Activated CD4-positive, alpha-beta T cell treated with anti-CD3 and anti-CD28 coated beads, Interleukin-2, amount 50 U/mL, for 16 hours (primary cell): ENCODE data around the gene AP3S1.
"Not testable (repeated sequence)": the region's sequence is repeated elsewhere in the genome, so short reads cannot be mapped to it uniquely, and the experiment has no call there.

Source experiments
- DNase-seq: peaks from one replicate; pipeline ENCODE4 v3.0.0-alpha.2; 2020

Gene AP3S1

DNA sequence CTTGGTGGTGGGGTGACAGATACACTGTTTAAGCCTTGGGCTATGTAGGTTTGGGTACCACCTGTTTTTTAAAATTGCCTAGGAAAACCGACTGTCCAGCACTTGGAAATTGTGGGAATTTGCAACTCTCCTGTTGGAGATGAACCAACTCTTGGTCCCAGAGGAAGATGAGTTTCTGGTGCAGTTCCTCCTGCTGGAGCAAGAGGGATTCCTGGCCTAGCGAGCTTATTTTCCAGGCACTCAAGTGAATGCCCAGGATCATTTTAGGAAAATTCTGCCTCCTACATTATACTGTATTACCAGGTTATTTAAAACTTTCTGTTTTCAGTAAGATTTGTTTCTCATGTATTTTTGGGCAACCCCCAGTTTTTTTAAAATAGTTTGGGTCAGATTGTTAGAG lies 33.7 kb downstream of the AP3S1 start:
- DNase-seq: no peak

GRCh38 chr5:115877342-115877741 lies 35.6 kb downstream of the AP3S1 start:
- DNase-seq: not testable (repeated sequence)

DNA sequence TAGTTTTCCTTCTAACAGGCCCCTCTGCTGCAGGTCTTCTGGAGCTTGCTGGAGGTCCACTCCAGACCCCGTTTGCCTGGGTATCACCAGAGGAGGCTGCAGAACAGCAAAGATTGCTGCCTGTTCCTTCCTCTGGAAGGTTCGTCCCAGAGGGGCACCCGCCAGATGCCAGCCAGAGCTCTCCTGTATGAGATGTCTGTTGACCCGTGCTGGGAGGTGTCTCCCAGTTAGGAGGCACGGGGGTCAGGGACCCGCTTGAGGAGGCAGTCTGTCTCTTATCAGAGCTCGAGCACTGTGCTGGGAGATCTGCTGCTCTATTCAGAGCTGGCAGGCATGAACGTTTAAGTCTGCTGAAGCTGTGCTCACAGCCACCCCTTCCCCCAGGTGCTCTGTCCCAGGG lies 40.7 kb downstream of the AP3S1 start:
- DNase-seq: not testable (repeated sequence)

DNA sequence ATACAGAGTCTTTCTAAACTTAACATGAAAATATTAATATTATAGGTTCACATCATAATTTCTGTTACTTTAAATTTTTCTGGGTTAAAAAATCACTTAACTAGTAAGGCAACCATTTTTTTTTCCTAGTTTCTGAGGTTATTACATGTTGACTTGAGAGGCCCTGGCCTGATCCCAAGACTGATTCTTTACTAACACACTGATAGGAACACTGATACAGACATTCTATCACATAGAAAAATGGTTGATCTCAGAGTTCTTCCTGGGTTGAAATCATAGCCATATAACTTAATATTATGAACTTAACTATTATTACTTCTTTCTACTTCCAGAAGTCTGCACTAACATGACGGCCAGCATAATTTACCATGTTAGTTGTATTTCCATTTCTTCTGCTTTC lies 43.0 kb downstream of the AP3S1 start:
- DNase-seq: no peak

DNA sequence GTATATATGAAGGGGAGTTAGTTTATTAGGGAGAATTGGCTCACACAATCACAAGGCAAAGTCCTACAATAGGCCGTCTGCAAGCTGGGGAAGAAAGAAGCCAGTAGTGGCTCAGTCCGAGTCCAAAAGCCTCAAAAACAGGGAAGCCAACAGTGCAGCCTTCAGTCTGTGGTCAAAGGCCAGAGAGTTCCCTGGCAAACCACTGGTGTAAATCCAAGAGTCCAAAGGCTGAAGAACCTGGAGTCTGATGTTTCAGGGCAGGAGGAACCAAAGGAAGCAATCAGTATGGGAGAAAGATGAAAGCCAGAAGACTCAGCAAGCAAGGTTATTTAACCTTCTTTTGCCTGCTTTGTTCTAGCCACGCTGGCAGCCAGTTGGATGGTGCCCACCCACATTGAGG lies 43.5 kb downstream of the AP3S1 start:
- DNase-seq: not testable (repeated sequence)

GRCh38 chr5:115888027-115888426 lies 46.3 kb downstream of the AP3S1 start:
- no peak for DNase-seq

DNA sequence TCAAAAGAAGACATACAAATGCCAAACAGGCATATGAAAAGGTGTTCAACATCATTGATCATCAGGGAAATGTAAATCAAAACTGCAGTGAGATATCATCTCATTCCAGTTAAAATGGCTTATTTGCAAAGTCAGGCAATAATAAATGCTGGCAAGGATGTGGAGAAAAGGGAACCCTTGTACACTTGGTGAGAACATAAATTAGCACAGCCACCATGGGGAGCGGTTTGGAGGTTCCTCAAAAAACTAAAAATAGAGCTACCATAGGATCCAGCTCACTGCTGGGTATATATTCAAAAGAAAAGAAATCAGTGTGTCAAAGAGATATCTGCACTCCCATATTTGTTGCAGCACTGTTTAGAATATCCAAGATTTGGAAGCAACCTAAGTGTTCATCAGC lies 50.3 kb downstream of the AP3S1 start:
- no peak for DNase-seq

DNA sequence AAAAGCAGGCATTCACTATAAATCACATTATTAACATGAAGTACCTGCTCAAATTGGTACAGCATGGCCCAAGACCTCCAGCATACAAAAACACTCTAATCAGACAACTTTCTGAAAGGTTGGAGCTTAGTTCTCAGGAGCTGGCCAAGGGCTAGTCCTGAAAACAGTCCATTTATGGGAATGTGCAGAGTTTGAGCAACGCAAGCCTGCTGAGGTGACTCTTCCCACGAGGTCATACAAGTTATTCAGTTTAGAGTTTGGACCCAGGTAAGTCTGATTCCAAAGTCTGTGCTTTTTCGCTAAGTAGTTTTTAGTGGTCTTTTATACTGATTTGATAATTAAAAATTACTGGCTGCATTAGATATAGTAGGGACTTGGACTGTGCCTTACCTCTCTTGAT lies 52.6 kb downstream of the AP3S1 start:
- no peak for DNase-seq

- DNase-seq: no peak
These were observed 54.1 kb downstream of the AP3S1 start for GRCh38 chr5:115895821-115896220.

GRCh38 chr5:115898656-115899055 lies 56.9 kb downstream of the AP3S1 start:
- DNase-seq: no peak

GRCh38 chr5:115907177-115907576 lies 65.4 kb downstream of the AP3S1 start:
- DNase-seq: no peak

DNA sequence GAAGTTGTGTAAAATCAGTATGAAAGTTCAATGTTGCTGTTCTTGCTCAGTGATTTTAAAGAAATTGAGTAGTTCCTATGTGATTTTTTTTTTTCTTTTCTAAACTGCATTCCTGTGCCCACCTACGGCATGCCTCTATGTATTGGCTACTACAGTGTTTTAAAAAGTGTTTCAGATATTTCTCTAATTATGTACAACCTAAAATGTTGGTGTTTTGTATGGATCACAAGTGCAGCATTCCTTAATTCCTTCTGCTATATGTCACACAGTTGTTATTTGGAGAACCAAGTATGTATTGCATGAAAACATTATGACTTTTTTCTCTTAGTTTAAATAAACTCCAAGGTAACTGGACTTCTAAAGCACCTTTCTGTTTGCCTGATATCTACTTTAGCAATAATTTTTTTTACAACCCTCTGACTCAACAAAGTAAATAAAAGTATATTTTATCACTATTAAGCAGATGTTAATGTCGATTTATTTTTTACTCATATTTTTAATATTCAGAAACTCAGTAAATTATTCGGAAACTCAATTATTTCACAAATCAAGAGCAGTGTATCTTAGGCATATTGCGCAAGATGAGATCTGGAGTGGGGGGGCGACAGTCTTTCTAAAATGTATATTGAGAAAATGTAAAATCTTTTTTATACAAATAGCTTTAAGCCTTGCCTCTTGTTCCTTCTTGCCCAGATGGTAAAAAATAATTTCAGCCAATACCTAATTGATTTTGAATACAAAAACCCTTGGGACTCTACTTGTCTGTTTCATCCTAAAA lies 72.1 kb downstream of the AP3S1 start:
- DNase-seq: not testable (repeated sequence)

DNA sequence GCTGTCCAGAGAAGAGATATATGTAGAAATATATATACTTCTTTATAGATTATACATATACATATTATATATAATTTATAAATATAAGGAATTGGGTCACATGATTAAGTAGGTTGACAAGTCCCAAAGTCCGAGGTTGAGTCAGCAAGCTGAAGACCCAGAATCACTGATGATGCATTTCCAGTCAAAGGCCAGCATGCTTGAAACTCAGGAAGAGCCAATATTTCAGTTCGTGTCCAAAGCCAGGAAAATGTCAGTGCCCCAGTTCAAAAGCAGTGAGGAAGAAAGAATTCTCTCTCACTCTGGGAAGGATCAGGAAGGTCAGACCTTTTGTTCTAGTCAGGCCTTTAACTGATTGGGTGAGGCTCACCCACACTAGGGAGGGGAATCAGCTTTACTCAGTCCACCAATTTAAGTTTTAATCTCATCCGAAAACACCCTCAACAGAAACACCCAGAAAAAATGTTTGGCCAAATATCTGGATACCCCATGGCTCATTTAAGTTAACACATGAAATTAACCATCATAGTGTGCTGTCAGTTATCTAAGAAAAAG lies 78.5 kb downstream of the AP3S1 start:
- DNase-seq: no peak

GRCh38 chr5:115928578-115929407 lies 87.1 kb downstream of the AP3S1 start:
- DNase-seq: not testable (repeated sequence)

DNA sequence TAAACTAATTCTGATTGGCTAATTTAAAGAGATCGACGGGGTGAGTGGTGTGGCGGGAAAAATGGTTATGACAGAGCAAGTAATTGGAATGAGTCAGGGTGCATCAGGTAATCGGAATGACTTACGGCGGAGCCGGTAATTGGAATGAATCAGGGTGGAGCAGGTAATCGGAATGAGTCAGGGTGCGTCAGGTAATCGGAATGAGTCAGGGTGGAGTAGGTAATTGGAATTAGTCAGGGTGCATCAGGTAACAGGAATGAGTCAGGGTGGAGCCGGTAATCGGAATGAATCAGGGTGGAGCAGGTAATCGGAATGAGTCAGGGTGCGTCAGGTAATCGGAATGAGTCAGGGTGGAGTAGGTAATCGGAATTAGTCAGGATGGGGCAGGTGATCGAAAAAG lies 88.4 kb downstream of the AP3S1 start:
- not testable (repeated sequence) for DNase-seq

DNA sequence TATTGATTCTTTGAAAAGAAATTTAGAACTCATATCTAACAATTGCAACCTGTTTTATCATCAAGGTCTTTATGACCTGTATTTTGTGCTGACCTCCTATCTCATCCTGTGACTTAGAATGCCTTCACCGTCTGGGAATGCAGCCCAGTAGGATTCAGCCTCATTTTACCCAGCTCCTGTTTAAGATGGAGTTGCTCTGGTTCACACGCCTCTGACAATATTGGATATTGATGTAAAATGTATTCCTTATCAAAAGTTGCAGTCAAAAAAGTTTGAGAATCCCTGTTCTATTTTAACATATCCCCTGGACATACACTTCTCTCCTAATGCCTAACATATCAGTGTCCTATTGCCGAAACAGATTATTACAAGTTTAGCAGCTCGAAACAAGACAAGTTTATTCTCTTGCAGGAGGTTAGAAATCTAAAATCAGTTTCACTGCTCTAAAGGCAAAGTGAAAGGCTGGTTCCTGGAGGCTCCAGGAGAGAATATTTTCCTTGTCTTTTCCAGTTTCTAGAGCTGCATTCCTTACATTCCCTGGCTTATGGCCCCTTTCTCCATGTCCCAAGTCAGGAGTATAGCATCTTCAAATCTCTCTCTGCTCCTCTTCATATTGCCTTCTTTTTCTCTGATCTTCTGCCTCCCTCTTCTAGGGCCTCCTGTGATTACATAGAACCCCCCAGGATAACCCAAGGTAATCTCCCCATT lies 89.0 kb downstream of the AP3S1 start:
- no peak for DNase-seq

DNA sequence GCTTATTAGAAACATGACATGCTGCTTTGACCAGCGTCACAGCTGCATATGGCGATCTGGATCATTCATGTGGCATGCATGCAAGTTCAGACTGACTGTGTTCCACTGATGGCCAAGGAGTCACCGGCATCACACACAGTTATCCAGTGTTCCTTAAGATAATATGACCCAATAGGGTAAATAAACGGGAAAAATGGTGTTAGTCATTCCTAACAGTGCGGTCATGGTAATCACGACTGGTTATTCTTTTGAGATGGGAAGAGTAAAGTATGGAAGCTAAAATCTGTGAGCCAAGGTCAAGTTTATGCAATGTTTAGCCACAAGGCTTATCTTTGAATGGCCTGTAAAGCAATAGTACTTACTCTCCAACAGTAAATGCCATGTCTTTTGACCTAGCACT lies 91.3 kb downstream of the AP3S1 start:
- DNase-seq: no peak

- DNase-seq: no peak
These were observed 92.7 kb downstream of the AP3S1 start for GRCh38 chr5:115934388-115934974.

GRCh38 chr5:115936031-115936430 lies 94.3 kb downstream of the AP3S1 start:
- DNase-seq: no peak

DNA sequence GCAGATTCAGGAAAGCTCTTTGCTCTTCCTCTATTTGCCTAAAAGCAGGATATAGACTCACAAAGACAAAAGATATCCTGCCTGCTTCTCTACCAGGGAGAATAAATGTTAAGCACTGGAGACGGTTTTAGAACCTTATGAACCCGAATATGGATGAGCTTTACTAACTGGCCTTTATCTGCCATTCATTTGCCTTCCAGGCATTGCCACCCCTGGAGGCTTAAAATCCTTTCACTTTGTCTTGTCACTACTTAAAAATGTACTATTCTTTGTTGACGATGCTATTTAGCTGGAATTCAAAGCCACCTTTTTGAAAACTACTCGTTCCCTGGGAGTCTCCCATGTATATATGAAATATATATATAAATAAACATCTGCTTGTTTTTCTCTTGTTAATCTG lies 97.3 kb downstream of the AP3S1 start:
- no peak for DNase-seq

DNA sequence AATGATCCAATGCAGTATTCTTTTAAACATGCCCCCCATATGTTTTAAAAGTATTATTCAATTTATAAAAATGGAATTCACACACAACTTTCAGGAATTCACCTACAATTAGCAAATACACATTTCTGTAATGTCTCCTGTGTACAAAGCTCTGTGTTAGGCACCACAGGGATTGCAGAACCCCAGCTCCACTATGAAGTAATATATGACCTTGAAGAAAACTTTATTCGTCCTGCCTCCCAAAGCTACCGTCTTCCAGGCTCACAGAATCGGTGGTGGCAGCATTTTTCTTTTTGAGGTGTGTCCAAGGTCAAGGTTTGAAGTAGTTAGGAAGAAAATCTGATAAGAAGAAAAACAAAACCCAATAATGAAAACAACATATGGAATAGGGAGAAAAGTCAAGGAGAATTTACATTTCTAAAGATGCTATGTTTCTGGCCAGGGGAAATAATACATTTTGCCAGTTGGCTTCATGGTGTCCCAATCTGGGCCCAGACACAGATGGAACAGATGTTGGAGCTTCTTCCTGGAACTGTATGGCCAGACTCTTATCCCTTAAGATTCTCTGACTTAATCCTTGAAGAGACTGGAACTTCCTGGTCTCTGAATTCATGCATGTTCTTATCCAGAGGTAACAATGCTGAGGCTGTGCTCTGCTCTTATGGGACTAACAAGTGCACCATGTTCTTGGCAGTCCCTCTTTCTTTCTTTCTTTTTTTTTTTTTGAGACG lies 98.5 kb downstream of the AP3S1 start:
- DNase-seq: no peak

DNA sequence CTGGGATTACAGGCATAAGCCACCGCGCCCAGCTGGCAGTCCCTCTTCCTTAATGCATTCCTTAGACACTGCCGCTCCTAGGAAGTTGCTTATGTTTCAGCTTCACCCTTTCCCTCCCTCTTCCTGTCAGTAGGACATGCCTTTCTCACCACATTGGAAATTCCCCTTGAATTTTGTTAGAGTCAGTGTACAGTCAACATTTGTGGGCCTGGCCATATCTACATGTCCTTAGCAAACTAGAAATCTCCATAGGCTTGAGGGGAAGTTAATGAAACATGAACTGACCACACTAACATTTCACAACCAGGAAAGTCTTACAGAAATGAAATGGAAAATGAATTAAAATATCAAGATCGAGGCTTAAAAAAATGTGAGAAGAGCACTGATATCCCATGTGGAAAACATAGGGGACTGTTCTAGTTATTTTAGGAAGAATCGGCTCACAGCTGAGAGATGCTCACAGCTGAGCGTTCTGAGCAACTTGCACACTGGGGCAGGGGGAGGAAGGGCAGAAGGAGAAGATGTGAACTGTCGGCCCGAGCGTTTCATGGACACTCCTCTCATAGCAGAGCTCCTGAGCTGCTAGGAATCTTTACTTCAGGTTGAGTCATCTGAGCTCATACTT lies 99.4 kb downstream of the AP3S1 start:
- no peak for DNase-seq
